ENCODE measurements around the gene TUBG1.

GRCh38 chr17:42623271-42623670 is 13.8 kb downstream of the TUBG1 start:
- no peak for TF ChIP-seq CTCF (IDR thresholded peaks at IDR 0.05; ENCODE audit: low read length)
- no peak for TF ChIP-seq EZH2 (optimal IDR thresholded peaks at IDR 0.05; ENCODE audit: low read depth, low read length)
- TF ChIP-seq EZH2phosphoT487 (IDR thresholded peaks at IDR 0.05; ENCODE audit: low read length): no peak

Measured in MM.1S (cell line).